Fibroblast of villous mesenchyme (primary cell): Measurements from ENCODE around the gene EML1. TPM values are rescaled to one million over a fixed set of nuclear protein-coding genes. Genes with fewer than 3 reads are reported as not detected.

Experiments
- DNase-seq: peaks from one replicate; pipeline ENCODE4 v3.0.0-alpha.2; 2010; ENCODE audit warnings: low read depth
- H3K4me3 ChIP-seq: 2 replicates; pipeline ENCODE4 v1.5.1; 2011; ENCODE audit warnings: low read depth, mild to moderate bottlenecking, low read length
- total RNA-seq: library from RNA; depleted of rRNA; stranded (reverse); fragments of >200 nt; gene quantifications from 2 replicates; pipeline ENCODE4 v1.2.3, GENCODE V29; 2012
- TF ChIP-seq, protein P1 (sequence below): IDR thresholded peaks from 2 replicates; pipeline ENCODE4 v1.5.1; 2012; ENCODE audit warnings: low read depth, mild to moderate bottlenecking, low read length; ENCODE audit not compliant: insufficient read depth

EML1 gene
- total RNA-seq, 1 donor: 34.5 TPM

- no peak overlapping the region for H3K4me3 ChIP-seq
- TF ChIP-seq, protein P1, sequence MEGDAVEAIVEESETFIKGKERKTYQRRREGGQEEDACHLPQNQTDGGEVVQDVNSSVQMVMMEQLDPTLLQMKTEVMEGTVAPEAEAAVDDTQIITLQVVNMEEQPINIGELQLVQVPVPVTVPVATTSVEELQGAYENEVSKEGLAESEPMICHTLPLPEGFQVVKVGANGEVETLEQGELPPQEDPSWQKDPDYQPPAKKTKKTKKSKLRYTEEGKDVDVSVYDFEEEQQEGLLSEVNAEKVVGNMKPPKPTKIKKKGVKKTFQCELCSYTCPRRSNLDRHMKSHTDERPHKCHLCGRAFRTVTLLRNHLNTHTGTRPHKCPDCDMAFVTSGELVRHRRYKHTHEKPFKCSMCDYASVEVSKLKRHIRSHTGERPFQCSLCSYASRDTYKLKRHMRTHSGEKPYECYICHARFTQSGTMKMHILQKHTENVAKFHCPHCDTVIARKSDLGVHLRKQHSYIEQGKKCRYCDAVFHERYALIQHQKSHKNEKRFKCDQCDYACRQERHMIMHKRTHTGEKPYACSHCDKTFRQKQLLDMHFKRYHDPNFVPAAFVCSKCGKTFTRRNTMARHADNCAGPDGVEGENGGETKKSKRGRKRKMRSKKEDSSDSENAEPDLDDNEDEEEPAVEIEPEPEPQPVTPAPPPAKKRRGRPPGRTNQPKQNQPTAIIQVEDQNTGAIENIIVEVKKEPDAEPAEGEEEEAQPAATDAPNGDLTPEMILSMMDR: no peak
- no peak for DNase-seq
These were observed 12.7 kb downstream of the EML1 start for GRCh38 chr14:99805757-99806439.

- DNase-seq: peak; percentile 62
- H3K4me3 ChIP-seq: no peak overlapping the region
- TF ChIP-seq, protein P1: no peak
These were observed 13.6 kb downstream of the EML1 start for GRCh38 chr14:99806836-99807235.

DNA sequence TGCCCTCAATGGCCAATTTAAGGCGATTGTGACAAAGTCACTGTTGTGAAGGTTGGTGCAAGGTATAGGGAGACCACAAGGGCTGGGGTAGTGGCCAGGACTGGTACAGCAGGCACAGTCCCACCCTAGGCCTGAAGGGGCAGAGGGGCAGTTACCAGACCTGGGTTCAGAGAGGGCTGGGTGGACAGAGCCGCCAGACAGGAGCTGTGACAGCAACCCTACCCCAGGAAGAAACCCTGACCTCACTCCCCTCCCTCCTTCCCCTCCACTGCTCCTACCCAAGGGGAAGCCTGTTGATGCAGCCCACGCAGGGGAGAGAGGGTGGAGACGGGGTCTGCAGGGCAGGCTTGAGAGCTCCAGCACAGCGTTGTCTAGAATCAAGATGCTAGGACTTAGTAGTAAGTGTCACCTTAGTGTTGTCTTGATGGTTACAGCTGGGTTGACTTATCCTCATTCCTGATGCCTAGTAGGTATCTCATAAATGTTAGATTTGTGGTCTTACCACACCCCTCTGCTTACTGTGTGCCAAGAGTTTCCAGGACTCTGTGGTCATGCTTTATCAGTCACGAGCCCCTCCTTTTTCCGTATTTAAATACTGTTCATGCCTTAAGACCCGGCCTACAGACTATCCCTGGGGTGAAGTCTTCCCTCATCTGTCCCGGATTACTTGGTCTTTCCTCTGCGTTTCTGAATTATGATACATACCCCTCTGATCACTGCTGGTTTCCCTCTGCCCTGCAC lies 14.4 kb downstream of the EML1 start:
- DNase-seq: peak; percentile 88
- H3K4me3 ChIP-seq: no peak overlapping the region
- TF ChIP-seq, protein P1: no peak

GRCh38 chr14:99808154-99808505 lies 14.9 kb downstream of the EML1 start:
- no peak overlapping the region for H3K4me3 ChIP-seq
- TF ChIP-seq, protein P1: no peak
- DNase-seq: no peak

DNA sequence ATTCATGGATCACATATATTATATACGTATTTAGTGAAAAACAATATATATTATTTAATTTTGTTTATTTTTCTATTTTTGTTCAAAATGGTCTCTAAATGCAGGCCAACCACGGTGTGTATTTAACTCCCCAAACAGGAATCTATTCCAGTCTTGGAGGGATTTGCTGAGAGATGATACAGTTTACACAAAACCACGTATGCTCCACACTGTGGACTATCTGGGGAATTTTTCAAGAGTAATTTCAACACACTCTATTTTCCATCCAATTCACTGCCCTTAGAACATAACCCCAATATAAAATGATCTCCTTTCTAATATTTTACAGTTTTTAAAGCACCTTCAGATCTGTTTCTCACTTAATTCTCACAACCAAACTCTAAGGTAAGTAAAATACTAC lies 15.3 kb downstream of the EML1 start:
- TF ChIP-seq, protein P1: no peak
- DNase-seq: peak; percentile 51
- H3K4me3 ChIP-seq: no peak overlapping the region

- H3K4me3 ChIP-seq: no peak overlapping the region
- TF ChIP-seq, protein P1: no peak
- DNase-seq: peak; percentile 97
These were observed 16.1 kb downstream of the EML1 start for GRCh38 chr14:99809360-99809759.
